GM23338 (cell line): ENCODE results near the gene PCDHGA4. TPM values are rescaled to one million over a fixed set of nuclear protein-coding genes. Genes with fewer than 3 reads are reported as not detected.

Experiments used
- ATAC-seq: fragments of 200-7000 bp; cut with Tn5 transposase; 3 replicates; pipeline ENCODE4 v1.9.1; 2020
- DNase-seq: peaks from one replicate; pipeline ENCODE4 v3.0.0-alpha.2; 2015; ENCODE audit warnings: low spot score
- H2AFZ ChIP-seq: fragments of 200-600 bp; sonication (generic); 2 replicates; pipeline ENCODE4 v1.8.0; 2016; ENCODE audit warnings: antibody characterized with exemption, mild to moderate bottlenecking, moderate library complexity
- H3F3A ChIP-seq: fragments of 200-600 bp; sonication (generic); replicated peaks from 2 replicates; pipeline ENCODE4 v1.8.0; 2017; ENCODE audit warnings: antibody characterized with exemption, mixed run types, low read depth
- H3K27ac ChIP-seq: fragments of 200-600 bp; sonication (generic); 2 replicates; pipeline ENCODE4 v1.6.1; 2016; ENCODE audit warnings: low read depth
- H3K27me3 ChIP-seq: fragments of 200-600 bp; sonication (generic); 2 replicates; pipeline ENCODE4 v1.8.0; 2016; ENCODE audit warnings: mild to moderate bottlenecking, mixed run types, moderate library complexity; ENCODE audit not compliant: insufficient read depth
- H3K36me3 ChIP-seq: fragments of 200-600 bp; sonication (generic); 2 replicates; pipeline ENCODE4 v1.8.0; 2016; ENCODE audit warnings: mild to moderate bottlenecking; ENCODE audit not compliant: insufficient read depth
- H3K4me1 ChIP-seq: fragments of 200-600 bp; sonication (generic); 2 replicates; pipeline ENCODE4 v1.8.0; 2016; ENCODE audit warnings: mild to moderate bottlenecking, moderate library complexity; ENCODE audit not compliant: insufficient read depth
- H3K4me2 ChIP-seq: fragments of 200-600 bp; sonication (generic); 2 replicates; pipeline ENCODE4 v1.7.1; 2017; ENCODE audit warnings: mixed run types
- H3K4me3 ChIP-seq: fragments of 200-600 bp; sonication (generic); 2 replicates; pipeline ENCODE4 v1.6.1; 2016; ENCODE audit warnings: mixed run types
- H3K79me2 ChIP-seq: fragments of 200-600 bp; sonication (generic); replicated peaks from 2 replicates; pipeline ENCODE4 v1.8.0; 2017; ENCODE audit warnings: mild to moderate bottlenecking; ENCODE audit not compliant: insufficient read depth
- H3K9me2 ChIP-seq: fragments of 200-600 bp; sonication (generic); 2 replicates; pipeline ENCODE4 v1.8.0; 2017; ENCODE audit not compliant: insufficient read depth
- H4K20me1 ChIP-seq: fragments of 200-600 bp; sonication (generic); replicated peaks from 2 replicates; pipeline ENCODE4 v1.8.0; 2017; ENCODE audit warnings: mild to moderate bottlenecking; ENCODE audit not compliant: insufficient read depth
- H3K27ac Mint-ChIP-seq: 2 replicates; pipeline ENCODE4 v1.8.0; 2020; ENCODE audit warnings: inconsistent platforms, mild to moderate bottlenecking, moderate library complexity, mixed read lengths
- H3K27me3 Mint-ChIP-seq: 3 replicates; pipeline ENCODE4 v1.8.0; 2022; ENCODE audit warnings: low read depth, mild to moderate bottlenecking, moderate library complexity, mixed read lengths, inconsistent platforms; ENCODE audit not compliant: insufficient read depth, poor library complexity
- H3K36me3 Mint-ChIP-seq: 3 replicates; pipeline ENCODE4 v1.8.0; 2021; ENCODE audit warnings: low read depth, mild to moderate bottlenecking, inconsistent platforms, moderate library complexity, mixed read lengths
- H3K4me1 Mint-ChIP-seq: 3 replicates; pipeline ENCODE4 v1.8.0; 2020; ENCODE audit warnings: mild to moderate bottlenecking, inconsistent platforms, mixed read lengths
- H3K4me3 Mint-ChIP-seq: 3 replicates; pipeline ENCODE4 v1.8.0; 2021; ENCODE audit warnings: moderate library complexity, mild to moderate bottlenecking, inconsistent platforms, mixed read lengths
- H3K9me3 Mint-ChIP-seq: 3 replicates; pipeline ENCODE4 v1.8.0; 2020; ENCODE audit warnings: moderate library complexity, mild to moderate bottlenecking, inconsistent platforms, mixed read lengths
- CREB1 ChIP-seq: fragments of 250-450 bp; sonication (Bioruptor Pico); IDR thresholded peaks from 2 replicates; pipeline ENCODE4 v1.5.0; 2020; ENCODE audit warnings: low read depth, mild to moderate bottlenecking, moderate library complexity
- EZH2 ChIP-seq: fragments of 200-600 bp; sonication (generic); IDR thresholded peaks from one replicate; pipeline ENCODE4 v1.8.0; 2017; ENCODE audit warnings: antibody characterized with exemption, mild to moderate bottlenecking, low read depth; ENCODE audit not compliant: unreplicated experiment
- EZH2phosphoT487 ChIP-seq: fragments of 200-600 bp; sonication (generic); IDR thresholded peaks from one replicate; pipeline ENCODE4 v1.8.1; 2018; ENCODE audit warnings: antibody characterized with exemption; ENCODE audit not compliant: unreplicated experiment
- NANOG ChIP-seq: IDR thresholded peaks from 2 replicates; pipeline ENCODE4 v1.6.1; 2016; ENCODE audit warnings: antibody characterized with exemption, borderline replicate concordance
- STAT1 ChIP-seq: IDR thresholded peaks from one replicate; pipeline ENCODE4 v1.6.1; 2016; ENCODE audit warnings: antibody characterized with exemption; ENCODE audit not compliant: unreplicated experiment
- ZNF114 ChIP-seq: fragments of 250-450 bp; sonication (Bioruptor Pico); IDR thresholded peaks from 2 replicates; pipeline ENCODE4 v1.5.0; 2020; ENCODE audit warnings: mild to moderate bottlenecking, moderate library complexity
- ZNF462 ChIP-seq: fragments of 250-450 bp; sonication (Bioruptor Pico); IDR thresholded peaks from 2 replicates; pipeline ENCODE4 v1.5.0; 2020; ENCODE audit warnings: mild to moderate bottlenecking, moderate library complexity
- polyA plus RNA-seq: library from polyadenylated mRNA; unstranded; fragments of >200 nt; fragmentation: Nextera tagmentation; extraction: Ambion mirVana; gene quantifications from 2 replicates; pipeline ENCODE4 v1.2.1, GENCODE V29; 2016
- total RNA-seq: library from RNA; depleted of rRNA; stranded (reverse); fragments of >200 nt; shearing (Covaris generic); gene quantifications from 2 replicates; pipeline ENCODE4 v1.2.3, GENCODE V29; 2014
- TF ChIP-seq, protein P1 (sequence below): IDR thresholded peaks from one replicate; pipeline ENCODE4 v1.6.1; 2018; ENCODE audit warnings: antibody characterized with exemption; ENCODE audit not compliant: unreplicated experiment

Gene PCDHGA4
- total and polyA plus RNA-seq, 2 experiments from 2014 or later: 0.99 to 7.2 TPM

GRCh38 chr5:141388661-141389060 lies 33.8 kb downstream of the PCDHGA4 start:
- Histone ChIP-seq H3F3A (no peaks in the 10 kb centered on the region), H3K79me2 (0 out of 2 replicates have a peak, but pooled peaks cover 5% of the 10 kb centered on the region), H3K4me1 (0 out of 2 replicates have a peak, but pooled peaks cover 5% of the 10 kb centered on the region), H2AFZ (no peak overlapping the region), H3K27me3 (peaks cover 7% of the 10 kb centered on the region; the same call in 1 of the 2 replicates), H3K4me3 (no peak overlapping the region), H4K20me1 (no peaks in the 10 kb centered on the region), H3K9me2 (no peaks in the 10 kb centered on the region), H3K36me3 (peaks cover 7% of the 10 kb centered on the region; the same call in 1 of the 2 replicates), H3K4me2 (no peak overlapping the region), H3K27ac (no peak overlapping the region)
- H3K27me3 Mint-ChIP-seq: peaks cover 6% of the 10 kb centered on the region
- peak overlapping the region; percentile 11; the same call in 1 of the 3 replicates for H3K4me3 Mint-ChIP-seq
- DNase-seq (no peak), ATAC-seq (no peak)
- H3K4me1 Mint-ChIP-seq: no peaks in the 10 kb centered on the region; the same call in 2 of the 3 replicates
- peaks cover 89% of the 10 kb centered on the region for H3K9me3 Mint-ChIP-seq
- H3K27ac Mint-ChIP-seq: no peak overlapping the region
- H3K36me3 Mint-ChIP-seq: peaks cover 74% of the 10 kb centered on the region
- TF ChIP-seq CREB1 (CRISPR knock-in tag) (no peak), EZH2 (no peak), NANOG (no peak), ZNF462 (CRISPR knock-in tag) (no peak), ZNF114 (CRISPR knock-in tag) (no peak), EZH2phosphoT487 (no peak), STAT1 (no peak)
- TF ChIP-seq, protein P1, sequence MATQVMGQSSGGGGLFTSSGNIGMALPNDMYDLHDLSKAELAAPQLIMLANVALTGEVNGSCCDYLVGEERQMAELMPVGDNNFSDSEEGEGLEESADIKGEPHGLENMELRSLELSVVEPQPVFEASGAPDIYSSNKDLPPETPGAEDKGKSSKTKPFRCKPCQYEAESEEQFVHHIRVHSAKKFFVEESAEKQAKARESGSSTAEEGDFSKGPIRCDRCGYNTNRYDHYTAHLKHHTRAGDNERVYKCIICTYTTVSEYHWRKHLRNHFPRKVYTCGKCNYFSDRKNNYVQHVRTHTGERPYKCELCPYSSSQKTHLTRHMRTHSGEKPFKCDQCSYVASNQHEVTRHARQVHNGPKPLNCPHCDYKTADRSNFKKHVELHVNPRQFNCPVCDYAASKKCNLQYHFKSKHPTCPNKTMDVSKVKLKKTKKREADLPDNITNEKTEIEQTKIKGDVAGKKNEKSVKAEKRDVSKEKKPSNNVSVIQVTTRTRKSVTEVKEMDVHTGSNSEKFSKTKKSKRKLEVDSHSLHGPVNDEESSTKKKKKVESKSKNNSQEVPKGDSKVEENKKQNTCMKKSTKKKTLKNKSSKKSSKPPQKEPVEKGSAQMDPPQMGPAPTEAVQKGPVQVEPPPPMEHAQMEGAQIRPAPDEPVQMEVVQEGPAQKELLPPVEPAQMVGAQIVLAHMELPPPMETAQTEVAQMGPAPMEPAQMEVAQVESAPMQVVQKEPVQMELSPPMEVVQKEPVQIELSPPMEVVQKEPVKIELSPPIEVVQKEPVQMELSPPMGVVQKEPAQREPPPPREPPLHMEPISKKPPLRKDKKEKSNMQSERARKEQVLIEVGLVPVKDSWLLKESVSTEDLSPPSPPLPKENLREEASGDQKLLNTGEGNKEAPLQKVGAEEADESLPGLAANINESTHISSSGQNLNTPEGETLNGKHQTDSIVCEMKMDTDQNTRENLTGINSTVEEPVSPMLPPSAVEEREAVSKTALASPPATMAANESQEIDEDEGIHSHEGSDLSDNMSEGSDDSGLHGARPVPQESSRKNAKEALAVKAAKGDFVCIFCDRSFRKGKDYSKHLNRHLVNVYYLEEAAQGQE: no peak
